ENCODE results near the gene RNF123. TPM values are rescaled to one million over a fixed set of nuclear protein-coding genes. Genes with fewer than 3 reads are reported as not detected.

Gene RNF123
- total and polyA plus RNA-seq, 2 experiments from 2014 or later = 21.6 to 22.8 TPM

DNA sequence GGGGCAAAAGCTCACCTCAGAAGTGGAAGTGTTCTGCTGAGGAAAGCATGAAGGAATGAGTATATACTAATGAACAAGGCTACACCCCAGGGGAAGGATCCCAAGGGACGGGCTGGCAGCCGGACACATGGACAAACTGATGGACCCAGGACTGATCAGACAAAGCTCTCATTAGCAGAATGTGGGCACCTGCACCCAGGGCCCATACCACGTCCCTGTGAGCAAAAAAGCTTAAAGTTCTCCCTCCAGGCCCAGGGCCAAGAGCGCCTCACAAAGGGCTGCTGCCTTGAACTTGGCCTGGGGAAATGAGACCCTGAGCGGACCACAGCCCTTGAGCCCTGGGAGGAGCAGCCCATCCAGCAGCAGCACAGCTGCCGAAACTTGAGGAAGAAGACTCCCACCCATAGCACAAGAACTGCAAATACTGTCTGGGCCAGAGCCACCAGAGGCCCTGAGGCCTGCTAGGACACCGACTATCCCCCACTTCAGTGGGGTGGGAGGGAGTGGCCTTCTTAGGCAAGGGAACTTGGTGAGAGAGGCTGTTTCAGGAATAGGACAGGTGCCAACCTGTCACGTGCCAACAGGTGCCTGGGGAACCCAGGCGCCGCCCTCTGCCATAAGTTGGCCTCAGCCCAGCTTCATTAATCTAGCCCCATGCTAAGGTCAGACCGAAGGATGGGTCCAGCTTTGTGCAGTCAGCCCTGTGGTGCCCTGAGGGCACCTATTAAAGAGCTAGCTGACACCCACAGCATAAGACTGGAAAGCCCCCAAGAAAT is 36.7 kb downstream of the RNF123 start:
- Histone ChIP-seq H3K27ac (no peak overlapping the region), H3K4me3 (no peak overlapping the region), H3F3A (ENCODE audit: insufficient read depth) (no peaks in the 10 kb centered on the region; the same call in 1 of the 2 replicates), H3K9ac (no peak overlapping the region), H4K20me1 (ENCODE audit: insufficient read depth) (no peaks in the 10 kb centered on the region), H3K9me3 (ENCODE audit: low read depth) (no peaks in the 10 kb centered on the region), H2AFZ (no peak overlapping the region), H3K36me3 (ENCODE audit: low read depth) (0 out of 2 replicates have a peak, but pooled peaks cover 3% of the 10 kb centered on the region), H3K4me2 (ENCODE audit: unreplicated experiment) (no peak overlapping the region), H3K79me2 (ENCODE audit: insufficient read depth) (peaks cover 19% of the 10 kb centered on the region), H3K4me1 (ENCODE audit: insufficient read depth) (peaks cover 7% of the 10 kb centered on the region; the same call in 1 of the 2 replicates), H3K27me3 (replicated peaks; ENCODE audit: insufficient read depth) (no peaks in the 10 kb centered on the region), H3K9me2 (ENCODE audit: insufficient read depth) (no peaks in the 10 kb centered on the region)
- in situ Hi-C loops (cut with MboI) = no loop called here
- TF ChIP-seq EZH2phosphoT487 (IDR thresholded peaks at IDR 0.05; ENCODE audit: insufficient read depth, low read depth) (no peak), EZH2 (IDR thresholded peaks at IDR 0.05; ENCODE audit: insufficient read depth, poor library complexity, severe bottlenecking) (no peak)
- no peak for DNase-seq
- 90 to 95% methylated on average over 11 of the region's 11 CpGs for WGBS, 2 experiments (ENCODE audit: low coverage in 1 of 2, low lambda C conversion rate in 2 of 2, missing lambda C conversion rate in 2 of 2)

DNA sequence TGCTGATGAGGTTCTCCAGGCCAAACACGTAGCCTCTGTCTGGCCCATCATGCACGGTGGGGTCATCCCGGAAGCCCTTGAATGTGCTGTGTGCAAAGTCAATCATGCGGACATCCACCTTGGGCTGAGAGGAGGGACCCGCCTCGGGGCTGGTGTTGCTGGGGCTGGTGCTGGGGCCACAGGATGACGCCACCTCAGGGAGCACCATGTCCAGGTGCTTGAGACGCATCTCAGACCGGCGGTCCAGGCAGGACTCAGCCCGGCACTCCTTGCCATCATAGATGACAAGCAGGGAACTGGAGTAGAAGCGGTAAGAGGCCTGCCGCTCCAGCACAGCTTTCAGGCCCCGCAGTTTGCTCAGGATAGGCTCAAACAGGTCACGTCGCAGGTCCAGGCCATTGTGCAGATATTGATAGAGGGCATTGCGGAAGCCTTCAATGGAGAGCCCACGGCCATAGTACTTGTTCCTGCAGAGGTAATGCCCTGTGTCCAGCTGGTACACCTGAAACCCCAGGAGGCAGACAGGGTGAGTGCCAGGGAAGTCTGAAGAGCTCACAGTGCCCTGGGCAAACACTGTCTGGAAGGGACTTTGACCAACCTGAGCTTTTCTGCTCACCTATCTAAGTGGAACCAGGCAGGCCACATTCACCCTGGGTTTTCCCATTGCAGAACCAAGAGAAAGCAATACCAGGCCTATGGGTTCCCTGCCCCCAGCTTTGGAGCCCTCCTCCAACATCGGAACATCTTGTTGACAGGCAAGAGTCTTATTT is 38.0 kb downstream of the RNF123 start:
- Histone ChIP-seq H2AFZ (no peak overlapping the region), H4K20me1 (ENCODE audit: insufficient read depth) (no peaks in the 10 kb centered on the region), H3K9me2 (ENCODE audit: insufficient read depth) (no peaks in the 10 kb centered on the region), H3K36me3 (ENCODE audit: low read depth) (0 out of 2 replicates have a peak, but pooled peaks cover 6% of the 10 kb centered on the region), H3K79me2 (ENCODE audit: insufficient read depth) (peaks cover 18% of the 10 kb centered on the region), H3K9me3 (ENCODE audit: low read depth) (no peaks in the 10 kb centered on the region), H3K4me1 (ENCODE audit: insufficient read depth) (peaks cover 6% of the 10 kb centered on the region; the same call in 1 of the 2 replicates), H3F3A (ENCODE audit: insufficient read depth) (no peaks in the 10 kb centered on the region; the same call in 1 of the 2 replicates), H3K9ac (no peak overlapping the region), H3K4me2 (ENCODE audit: unreplicated experiment) (no peak overlapping the region), H3K27ac (no peak overlapping the region), H3K4me3 (no peak overlapping the region), H3K27me3 (replicated peaks; ENCODE audit: insufficient read depth) (no peaks in the 10 kb centered on the region)
- WGBS, 2 experiments (ENCODE audit: low coverage in 1 of 2, low lambda C conversion rate in 2 of 2, missing lambda C conversion rate in 2 of 2) = 88 to 91% methylated on average over 19 of the region's 19 CpGs
- in situ Hi-C loops (cut with MboI) = no loop called here
- DNase-seq = no peak
- TF ChIP-seq EZH2 (IDR thresholded peaks at IDR 0.05; ENCODE audit: insufficient read depth, poor library complexity, severe bottlenecking) = no peak
- TF ChIP-seq EZH2phosphoT487 (IDR thresholded peaks at IDR 0.05; ENCODE audit: insufficient read depth, low read depth) = no peak

DNA sequence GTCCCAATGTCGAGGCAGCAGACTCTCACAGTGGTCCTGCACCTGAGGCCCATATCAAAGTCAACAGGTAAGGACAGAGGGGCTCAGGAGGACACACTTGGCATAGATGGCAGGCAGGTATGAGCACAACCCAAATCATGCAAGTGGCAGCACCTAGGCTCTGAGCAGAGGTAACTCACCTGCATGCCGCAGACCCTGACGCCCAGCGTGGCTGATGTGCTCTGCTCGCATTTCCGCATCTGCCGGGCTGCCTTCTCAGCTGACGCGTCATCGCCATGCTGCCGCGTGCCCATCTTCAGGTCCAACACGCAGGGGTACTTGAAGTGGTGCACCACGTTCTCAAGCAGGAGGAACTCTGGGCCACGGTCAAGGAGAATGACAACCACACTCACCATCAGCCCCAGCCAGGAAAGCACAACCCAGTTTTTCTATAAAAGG is 38.6 kb downstream of the RNF123 start:
- DNase-seq = no peak
- no peaks in the 10 kb centered on the region for H3K9me3 ChIP-seq (ENCODE audit: low read depth)
- H4K20me1 ChIP-seq (ENCODE audit: insufficient read depth) = no peaks in the 10 kb centered on the region
- peaks cover 17% of the 10 kb centered on the region for H3K79me2 ChIP-seq (ENCODE audit: insufficient read depth)
- H3K9me2 ChIP-seq (ENCODE audit: insufficient read depth) = no peaks in the 10 kb centered on the region
- H3K4me2 ChIP-seq (ENCODE audit: unreplicated experiment) = no peak overlapping the region
- no peak for TF ChIP-seq EZH2 (IDR thresholded peaks at IDR 0.05; ENCODE audit: insufficient read depth, poor library complexity, severe bottlenecking)
- no peak for TF ChIP-seq EZH2phosphoT487 (IDR thresholded peaks at IDR 0.05; ENCODE audit: insufficient read depth, low read depth)
- H3K4me3 ChIP-seq = no peak overlapping the region
- no peaks in the 10 kb centered on the region; the same call in 1 of the 2 replicates for H3F3A ChIP-seq (ENCODE audit: insufficient read depth)
- no peaks in the 10 kb centered on the region for H3K4me1 ChIP-seq (ENCODE audit: insufficient read depth)
- peaks cover 6% of the 10 kb centered on the region; the same call in 1 of the 2 replicates for H3K36me3 ChIP-seq (ENCODE audit: low read depth)
- WGBS, 2 experiments (ENCODE audit: low coverage in 1 of 2, low lambda C conversion rate in 2 of 2, missing lambda C conversion rate in 2 of 2) = 87 to 92% methylated on average over 15 of the region's 15 CpGs
- no peak overlapping the region for H3K27ac ChIP-seq
- H2AFZ ChIP-seq = no peak overlapping the region
- H3K9ac ChIP-seq = no peak overlapping the region
- in situ Hi-C loops (cut with MboI) = no loop called here
- no peaks in the 10 kb centered on the region for H3K27me3 ChIP-seq (replicated peaks; ENCODE audit: insufficient read depth)

DNA sequence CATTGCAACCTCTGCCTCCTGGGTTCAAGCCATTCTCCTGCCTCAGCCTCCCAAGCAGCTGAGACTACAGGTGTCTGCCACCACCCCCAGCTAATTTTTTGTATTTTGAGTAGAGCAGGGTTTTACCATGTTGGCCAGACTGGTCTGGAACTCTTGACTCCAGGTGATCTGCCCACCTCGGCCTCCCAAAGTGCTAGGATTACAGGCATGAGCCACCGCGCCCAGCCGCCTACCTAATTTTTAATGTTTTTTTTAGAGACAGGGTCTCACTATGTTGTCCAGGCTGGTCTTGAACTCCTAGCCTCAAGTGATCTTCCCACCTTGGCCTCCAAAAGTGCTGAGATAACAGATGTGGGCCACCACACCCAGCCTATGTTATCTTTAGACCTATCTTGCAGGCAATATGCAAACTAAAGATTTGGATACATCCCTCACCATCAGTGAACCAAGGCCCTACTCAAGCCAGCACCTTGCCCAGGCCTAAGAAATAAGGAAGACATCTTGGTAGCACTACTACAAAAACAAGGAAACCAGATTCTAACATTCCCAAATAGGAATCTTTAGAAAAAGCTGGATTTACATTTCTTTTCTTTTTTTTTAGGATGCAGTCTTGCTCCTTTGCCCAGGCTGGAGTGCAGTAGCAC is 40.7 kb downstream of the RNF123 start:
- 92 to 95% methylated on average over 4 of the region's 4 CpGs for WGBS, 2 experiments (ENCODE audit: low coverage in 1 of 2, low lambda C conversion rate in 2 of 2, missing lambda C conversion rate in 2 of 2)
- H3K9me2 ChIP-seq (ENCODE audit: insufficient read depth) = no peaks in the 10 kb centered on the region
- H3K4me2 ChIP-seq (ENCODE audit: unreplicated experiment) = no peak overlapping the region
- no peaks in the 10 kb centered on the region for H3K9me3 ChIP-seq (ENCODE audit: low read depth)
- no peak overlapping the region for H2AFZ ChIP-seq
- no peaks in the 10 kb centered on the region for H3K27me3 ChIP-seq (replicated peaks; ENCODE audit: insufficient read depth)
- no peaks in the 10 kb centered on the region for H3K4me1 ChIP-seq (ENCODE audit: insufficient read depth)
- DNase-seq = no peak
- no peak overlapping the region for H3K27ac ChIP-seq
- peaks cover 7% of the 10 kb centered on the region; the same call in 1 of the 2 replicates for H3K36me3 ChIP-seq (ENCODE audit: low read depth)
- no peak overlapping the region for H3K4me3 ChIP-seq
- H3K79me2 ChIP-seq (ENCODE audit: insufficient read depth) = peaks cover 31% of the 10 kb centered on the region
- in situ Hi-C loops (cut with MboI) = no loop called here
- 0 out of 2 replicates have a peak, but pooled peaks cover 4% of the 10 kb centered on the region for H4K20me1 ChIP-seq (ENCODE audit: insufficient read depth)
- no peak for TF ChIP-seq EZH2 (IDR thresholded peaks at IDR 0.05; ENCODE audit: insufficient read depth, poor library complexity, severe bottlenecking)
- TF ChIP-seq EZH2phosphoT487 (IDR thresholded peaks at IDR 0.05; ENCODE audit: insufficient read depth, low read depth) = no peak
- H3K9ac ChIP-seq = no peak overlapping the region
- no peaks in the 10 kb centered on the region; the same call in 1 of the 2 replicates for H3F3A ChIP-seq (ENCODE audit: insufficient read depth)
